Right lobe of liver (tissue), 4 donors: ENCODE measurements around the gene FOXR1.

Experiments used
- CTCF ChIP-seq, 4 donors: fragments of 200-600 bp in 3 of 4; fragments of 450-650 bp in 1 of 4; IDR thresholded peaks; one replicate each; pipeline versions ENCODE4 v1.5.1 to v1.8.0; 2016 to 2022; ENCODE audit warnings: antibody characterized with exemption in 4 of 4, mild to moderate bottlenecking in 2 of 4
- POLR2A ChIP-seq: fragments of 450-650 bp; IDR thresholded peaks from one replicate; pipeline ENCODE4 v1.6.1; 2017; ENCODE audit warnings: antibody characterized with exemption, mild to moderate bottlenecking
- donor health status: DM: no; HTN: no; CAD: no.
- donor health status: DM: no; HTN: no; CAD: no.
- donor health status: DM: no; HTN: yes; CAD: no.

- TF ChIP-seq POLR2A: peak; percentile 94
- TF ChIP-seq CTCF (IDR thresholded peaks at IDR 0.05): no peak
These were observed 57.9 kb downstream of the FOXR1 start for GRCh38 chr11:119029340-119030028.
